Cardiac fibroblast (primary cell): ENCODE results near the gene IQGAP2.
"Not testable (repeated sequence)": the region's sequence is repeated elsewhere in the genome, so short reads cannot be mapped to it uniquely, and the experiment has no call there.

Source experiments
- DNase-seq, 2 donors: peaks; one replicate each; pipeline versions ENCODE4 v3.0.0 to v3.0.0-alpha.2; 2010; ENCODE audit warnings: low read depth in 2 of 2
- H3K4me3 ChIP-seq, 2 donors: replicated peaks in 1 of 2; 1 replicate in 1 of 2; 2 replicates in 1 of 2; pipeline ENCODE4 v1.5.1; 2011; ENCODE audit warnings: low read depth in 2 of 2, low read length in 2 of 2, mild to moderate bottlenecking in 2 of 2, moderate library complexity in 1 of 2
- TF ChIP-seq, protein P1 (sequence below): IDR thresholded peaks from one replicate; pipeline ENCODE4 v1.5.1; 2011; ENCODE audit warnings: low read depth, mild to moderate bottlenecking, low read length, inconsistent platforms

The IQGAP2 gene

DNA sequence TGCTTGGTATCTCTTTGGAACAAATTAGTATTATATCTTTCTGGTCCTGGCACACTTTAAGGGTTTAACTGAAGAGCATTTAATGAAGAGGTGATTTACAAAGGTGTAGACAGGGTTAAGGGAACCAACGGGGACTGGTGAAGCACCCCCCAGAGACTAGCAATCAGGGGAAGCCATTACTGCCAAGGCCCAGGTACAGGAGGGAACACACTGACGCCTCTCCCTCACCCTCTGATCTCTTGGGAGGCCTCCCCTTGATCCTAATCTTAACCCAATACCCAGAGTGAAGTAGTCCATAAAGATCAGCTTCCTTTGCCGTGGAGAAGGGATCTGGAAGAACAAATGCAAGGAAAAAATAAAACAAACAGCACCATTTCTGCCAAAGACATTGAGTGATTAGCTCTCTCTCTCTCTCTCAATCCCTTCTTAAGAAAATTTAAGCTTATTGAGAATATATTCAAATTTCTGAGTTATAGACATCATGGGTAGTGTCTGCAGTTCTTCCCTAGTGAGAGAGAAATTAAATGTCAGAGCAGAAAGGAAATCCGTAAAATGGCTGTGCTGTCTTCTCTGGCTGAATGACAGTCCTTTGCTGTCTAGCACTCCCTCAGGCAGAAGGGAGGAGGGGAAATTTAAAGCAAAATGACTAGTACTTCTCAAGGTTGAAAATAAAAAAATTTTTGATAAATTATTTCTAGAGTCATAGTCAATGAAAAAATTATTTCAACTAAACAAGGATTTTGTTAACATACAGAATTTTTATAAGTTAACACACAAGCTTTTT lies 332.9 kb downstream of the IQGAP2 start:
- no peak for DNase-seq
- TF ChIP-seq, protein P1, sequence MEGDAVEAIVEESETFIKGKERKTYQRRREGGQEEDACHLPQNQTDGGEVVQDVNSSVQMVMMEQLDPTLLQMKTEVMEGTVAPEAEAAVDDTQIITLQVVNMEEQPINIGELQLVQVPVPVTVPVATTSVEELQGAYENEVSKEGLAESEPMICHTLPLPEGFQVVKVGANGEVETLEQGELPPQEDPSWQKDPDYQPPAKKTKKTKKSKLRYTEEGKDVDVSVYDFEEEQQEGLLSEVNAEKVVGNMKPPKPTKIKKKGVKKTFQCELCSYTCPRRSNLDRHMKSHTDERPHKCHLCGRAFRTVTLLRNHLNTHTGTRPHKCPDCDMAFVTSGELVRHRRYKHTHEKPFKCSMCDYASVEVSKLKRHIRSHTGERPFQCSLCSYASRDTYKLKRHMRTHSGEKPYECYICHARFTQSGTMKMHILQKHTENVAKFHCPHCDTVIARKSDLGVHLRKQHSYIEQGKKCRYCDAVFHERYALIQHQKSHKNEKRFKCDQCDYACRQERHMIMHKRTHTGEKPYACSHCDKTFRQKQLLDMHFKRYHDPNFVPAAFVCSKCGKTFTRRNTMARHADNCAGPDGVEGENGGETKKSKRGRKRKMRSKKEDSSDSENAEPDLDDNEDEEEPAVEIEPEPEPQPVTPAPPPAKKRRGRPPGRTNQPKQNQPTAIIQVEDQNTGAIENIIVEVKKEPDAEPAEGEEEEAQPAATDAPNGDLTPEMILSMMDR = no peak
- no peak overlapping the region for H3K4me3 ChIP-seq

DNA sequence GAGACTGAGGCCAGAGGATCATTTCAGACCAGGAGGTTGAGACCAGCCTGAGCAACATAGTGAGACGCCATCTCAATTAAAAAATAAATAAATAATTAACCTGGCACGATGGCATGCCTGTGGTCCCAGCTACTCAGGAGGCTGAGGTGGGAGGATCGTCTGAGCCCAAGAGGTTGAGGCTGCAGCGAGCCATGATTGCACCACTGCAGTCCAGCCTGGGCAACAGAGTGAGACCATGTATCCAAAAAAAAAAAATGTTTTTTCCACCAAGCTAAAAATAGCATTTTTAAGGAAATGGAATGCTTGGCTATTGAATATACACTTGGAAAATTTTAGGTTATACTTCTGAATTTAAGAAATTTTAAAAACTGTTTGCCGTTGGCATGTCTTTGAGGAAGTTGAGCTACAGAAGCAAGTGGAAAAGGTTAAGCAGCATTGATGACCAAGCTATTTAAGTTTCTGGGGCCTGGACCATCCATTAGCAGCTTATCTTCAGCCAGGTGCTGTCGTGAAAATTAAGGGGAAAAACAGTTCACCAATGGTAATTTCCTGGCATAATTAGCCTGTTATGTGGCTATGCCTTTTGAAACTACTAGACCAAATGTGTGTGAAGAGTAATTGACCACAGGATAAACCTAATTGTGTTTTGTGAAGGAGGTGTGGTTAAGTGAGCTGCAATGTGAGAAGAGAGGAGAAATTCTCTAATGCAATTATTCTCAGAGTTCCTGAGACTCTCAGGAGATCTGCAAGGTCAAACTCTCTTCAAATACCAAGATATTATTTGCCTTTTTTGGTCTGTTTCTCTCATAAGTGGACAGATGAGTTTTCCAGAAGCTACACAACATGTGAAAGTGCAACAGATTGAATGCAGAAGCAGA lies 333.8 kb downstream of the IQGAP2 start:
- no peak overlapping the region for H3K4me3 ChIP-seq
- TF ChIP-seq, protein P1 = no peak
- DNase-seq = no peak

DNA sequence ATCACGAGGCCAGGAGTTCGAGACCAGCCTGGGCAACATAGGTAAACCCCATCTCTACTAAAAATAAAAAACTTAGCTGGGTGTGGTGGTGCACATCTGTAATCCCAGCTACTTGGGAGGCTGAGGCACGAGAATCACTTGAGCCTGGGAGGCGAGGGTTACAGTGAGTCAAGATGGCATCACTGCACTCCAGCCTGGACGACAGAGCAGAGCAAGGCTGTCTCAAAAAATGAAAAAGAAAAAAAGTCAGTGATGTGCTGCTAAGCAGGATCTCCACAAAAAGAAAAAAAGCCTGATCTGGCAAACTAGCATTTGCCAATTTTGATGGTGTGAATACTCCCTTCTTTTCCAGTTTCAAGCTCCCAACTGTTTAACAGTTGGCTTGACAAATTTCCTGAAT lies 334.8 kb downstream of the IQGAP2 start:
- TF ChIP-seq, protein P1 = no peak
- no peak overlapping the region for H3K4me3 ChIP-seq
- DNase-seq = peak in 1 of 2 donors; percentile 43

DNA sequence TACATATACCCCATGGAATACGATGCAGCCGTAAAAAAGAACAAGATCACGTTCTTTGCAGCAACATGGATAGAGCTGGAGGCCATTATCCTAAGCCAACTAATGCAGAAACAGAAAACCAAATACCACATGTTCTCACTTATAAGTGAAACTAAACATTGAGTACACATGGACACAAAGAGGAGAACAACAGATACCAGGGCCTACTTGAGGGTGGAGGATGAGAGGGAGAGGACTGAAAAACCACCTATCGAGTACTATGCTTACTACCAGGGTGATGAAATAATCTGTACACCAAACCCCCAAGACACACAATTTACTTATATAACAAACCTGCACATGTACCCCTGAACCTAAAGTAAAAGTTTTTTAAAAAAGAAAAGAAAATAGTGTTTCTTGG lies 338.4 kb downstream of the IQGAP2 start:
- not testable (repeated sequence) for DNase-seq

DNA sequence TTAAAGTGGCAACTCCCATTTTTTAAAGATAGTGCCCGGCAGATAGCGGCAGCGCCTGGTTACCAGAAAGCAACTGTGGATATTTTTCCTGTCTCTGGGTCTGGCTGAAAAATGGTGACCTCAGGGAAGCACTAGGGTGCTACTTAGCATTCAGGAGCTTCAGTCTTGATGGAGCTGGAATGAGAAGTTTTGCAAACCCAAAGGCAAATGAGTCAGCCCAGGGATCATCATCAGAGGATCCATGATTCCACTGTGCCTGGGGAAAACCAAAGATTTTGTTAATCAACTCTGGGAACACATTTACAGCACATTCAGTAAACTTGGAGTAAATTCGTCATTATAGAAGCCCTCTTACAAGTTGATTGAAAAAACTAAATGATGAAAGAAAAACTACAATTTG lies 339.5 kb downstream of the IQGAP2 start:
- TF ChIP-seq, protein P1 = no peak
- peak; percentile 52 to 59 for DNase-seq
- H3K4me3 ChIP-seq = no peak overlapping the region

More for the DNA sequence above, 338.4 kb downstream of the IQGAP2 start:
- not testable (repeated sequence) for H3K4me3 ChIP-seq

DNA sequence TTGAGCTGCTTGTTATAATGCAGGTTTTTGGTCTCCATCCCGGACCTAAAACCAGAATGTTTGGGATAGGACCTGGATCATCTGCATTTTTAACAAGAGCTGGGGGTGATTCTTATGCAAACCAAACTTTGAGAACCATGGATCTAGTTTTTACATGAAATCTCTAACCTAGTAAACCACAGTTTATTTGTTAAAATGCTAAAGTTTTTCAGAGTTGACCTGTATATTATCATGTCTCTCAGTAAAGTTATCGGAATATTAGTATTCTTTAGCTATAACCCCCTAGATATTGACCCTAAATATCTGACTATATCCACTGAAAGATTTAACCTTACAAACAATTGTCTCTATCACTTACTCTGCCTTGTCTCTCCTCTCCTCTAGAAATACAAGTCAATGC lies 341.5 kb downstream of the IQGAP2 start:
- TF ChIP-seq, protein P1 = no peak

DNA sequence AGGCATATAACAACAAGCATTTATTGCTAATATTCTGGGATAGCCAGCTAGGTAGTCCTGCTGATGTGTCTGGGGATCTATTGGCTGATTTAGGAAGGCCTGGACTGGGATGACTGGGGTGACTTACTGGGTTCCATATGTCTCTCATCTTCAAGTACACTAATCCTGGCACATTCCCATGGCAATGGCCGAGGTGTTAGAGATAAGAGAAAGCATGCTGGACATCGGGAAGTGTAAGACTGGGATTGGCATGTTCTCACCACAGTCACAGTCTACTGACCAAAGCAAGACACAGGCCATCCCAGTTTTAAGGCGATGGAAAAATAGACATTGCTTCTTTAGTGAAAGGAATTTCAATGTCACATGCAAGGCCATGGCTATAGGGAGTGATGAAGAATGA lies 342.6 kb downstream of the IQGAP2 start:
- DNase-seq = no peak
- TF ChIP-seq, protein P1 = no peak
- H3K4me3 ChIP-seq = no peak overlapping the region

More for the DNA sequence above, 341.5 kb downstream of the IQGAP2 start:
- no peak for DNase-seq
- no peak overlapping the region for H3K4me3 ChIP-seq
